Esophagus muscularis mucosa (tissue), 4 donors: ENCODE results near the gene LUC7L2. TPM values are rescaled to one million over a fixed set of nuclear protein-coding genes. Genes with fewer than 3 reads are reported as not detected.
"Not testable (repeated sequence)": the region's sequence is repeated elsewhere in the genome, so short reads cannot be mapped to it uniquely, and the experiment has no call there.

Experiments used
- DNase-seq: peaks from one replicate; pipeline ENCODE4 v3.0.0-alpha.2; 2017; ENCODE audit errors: extremely low spot score
- H3K27ac ChIP-seq, 4 donors: fragments of 200-600 bp; sonication (generic); replicated peaks in 1 of 4; 1 replicate in 3 of 4; 2 replicates in 1 of 4; pipeline ENCODE4 v1.5.1; 2016 to 2019; ENCODE audit warnings: mild to moderate bottlenecking in 1 of 4
- H3K27me3 ChIP-seq, 4 donors: fragments of 200-600 bp; sonication (generic); one replicate each; pipeline versions ENCODE4 v1.5.1 to v1.6.0; 2016 to 2019
- H3K36me3 ChIP-seq, 4 donors: fragments of 200-600 bp; sonication (generic); one replicate each; pipeline ENCODE4 v1.5.1; 2016 to 2019
- H3K4me1 ChIP-seq, 4 donors: fragments of 200-600 bp; sonication (generic); one replicate each; pipeline ENCODE4 v1.5.1; 2016 to 2019
- H3K4me3 ChIP-seq, 4 donors: fragments of 200-600 bp; sonication (generic); 1 replicate in 2 of 4; 2 replicates in 2 of 4; pipeline ENCODE4 v1.5.1; 2016 to 2019; ENCODE audit warnings: mild to moderate bottlenecking in 4 of 4, moderate library complexity in 1 of 4
- H3K9me3 ChIP-seq, 4 donors: fragments of 200-600 bp; sonication (generic); 1 replicate in 3 of 4; 2 replicates in 1 of 4; pipeline ENCODE4 v1.5.1; 2016 to 2019
- CTCF ChIP-seq, 3 experiments: fragments of 200-600 bp in 2 of 3; fragments of 450-650 bp in 1 of 3; sonication (generic) in 2 of 3; IDR thresholded peaks; one replicate each; pipeline ENCODE4 v1.5.1; 2017 to 2019; ENCODE audit warnings: antibody characterized with exemption in 3 of 3, mild to moderate bottlenecking in 2 of 3, moderate library complexity in 1 of 3
- EP300 ChIP-seq: sonication (generic); formaldehyde crosslinking; IDR thresholded peaks from one replicate; pipeline ENCODE4 v1.6.1; 2017; ENCODE audit warnings: antibody characterized with exemption
- POLR2A ChIP-seq: fragments of 450-650 bp; IDR thresholded peaks from one replicate; pipeline ENCODE4 v1.6.1; 2017; ENCODE audit warnings: antibody characterized with exemption, moderate library complexity, mild to moderate bottlenecking, low read depth
- POLR2AphosphoS5 ChIP-seq, 2 donors: sonication (generic); formaldehyde crosslinking; IDR thresholded peaks; one replicate each; pipeline ENCODE4 v1.6.1; 2017; ENCODE audit warnings: antibody characterized with exemption in 2 of 2
- WGBS: methylation state at CpG from one replicate; pipeline ENCODE4 v1.1.5; 2018; 5-methylcytosine and 5-hydroxymethylcytosine counted together
- intact Hi-C: fragments of 100-400 bp; cut with DNase I; formaldehyde crosslinking; loops from one replicate; pipeline ENCODE4 v1.15.1; 2023
- total RNA-seq, 4 donors: library from RNA; depleted of rRNA; stranded (reverse); fragments of >200 nt; gene quantifications; one replicate each; pipeline versions ENCODE4 v1.1.0 to v1.2.1, GENCODE V29; 2016

LUC7L2 gene
- total RNA-seq, 4 donors from 2014 or later: 56.0 to 63.7 (median 58.3) TPM

DNA sequence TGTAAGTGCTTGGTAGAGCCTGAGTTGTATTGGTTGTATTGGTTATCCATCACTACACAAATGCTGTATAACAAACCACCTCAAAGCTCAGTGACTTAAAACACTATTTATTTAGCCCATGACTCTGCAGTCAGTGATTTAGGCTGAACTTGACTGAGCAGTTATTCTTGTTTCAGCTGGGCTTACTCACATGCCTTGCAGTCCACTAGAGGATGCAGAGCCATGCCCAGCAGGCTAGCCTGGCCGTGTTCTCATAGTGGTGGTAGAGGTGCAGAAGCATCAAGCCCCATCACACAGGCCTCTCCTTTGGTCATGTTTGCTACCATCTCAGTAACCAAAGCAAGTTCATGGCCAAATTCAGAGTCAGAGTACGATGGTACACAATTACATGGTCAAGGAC is 43.9 kb downstream of the LUC7L2 start:
- no peak overlapping the region for H3K4me3 ChIP-seq
- H3K27me3 ChIP-seq: no peaks in the 10 kb centered on the region
- 98% methylated on average over 2 of the region's 2 CpGs for WGBS
- H3K9me3 ChIP-seq: no peaks in the 10 kb centered on the region
- H3K36me3 ChIP-seq: peaks cover 52 to 100% (median 87%) of the 10 kb centered on the region in 4 donors
- DNase-seq: no peak
- TF ChIP-seq CTCF (IDR thresholded peaks at IDR 0.05) (no peak), EP300 (no peak), POLR2A (no peak), POLR2AphosphoS5 (IDR thresholded peaks at IDR 0.05) (no peak)
- intact Hi-C loops: no loop called here
- no peaks in the 10 kb centered on the region for H3K4me1 ChIP-seq
- H3K27ac ChIP-seq: no peak overlapping the region

- peaks cover 38 to 99% (median 87%) of the 10 kb centered on the region in 4 donors for H3K36me3 ChIP-seq
- 95% methylated on average over 1 of the region's 1 CpG for WGBS
- H3K9me3 ChIP-seq: no peaks in the 10 kb centered on the region
- intact Hi-C loops: no loop called here
- H3K4me3 ChIP-seq: no peak overlapping the region
- no peak overlapping the region for H3K27ac ChIP-seq
- H3K27me3 ChIP-seq: no peaks in the 10 kb centered on the region
- DNase-seq: no peak
- no peak for TF ChIP-seq EP300
- TF ChIP-seq POLR2A: no peak
- H3K4me1 ChIP-seq: no peaks in the 10 kb centered on the region
Observed at GRCh38 chr7:139407555-139407954, 47.9 kb downstream of the LUC7L2 start.

DNA sequence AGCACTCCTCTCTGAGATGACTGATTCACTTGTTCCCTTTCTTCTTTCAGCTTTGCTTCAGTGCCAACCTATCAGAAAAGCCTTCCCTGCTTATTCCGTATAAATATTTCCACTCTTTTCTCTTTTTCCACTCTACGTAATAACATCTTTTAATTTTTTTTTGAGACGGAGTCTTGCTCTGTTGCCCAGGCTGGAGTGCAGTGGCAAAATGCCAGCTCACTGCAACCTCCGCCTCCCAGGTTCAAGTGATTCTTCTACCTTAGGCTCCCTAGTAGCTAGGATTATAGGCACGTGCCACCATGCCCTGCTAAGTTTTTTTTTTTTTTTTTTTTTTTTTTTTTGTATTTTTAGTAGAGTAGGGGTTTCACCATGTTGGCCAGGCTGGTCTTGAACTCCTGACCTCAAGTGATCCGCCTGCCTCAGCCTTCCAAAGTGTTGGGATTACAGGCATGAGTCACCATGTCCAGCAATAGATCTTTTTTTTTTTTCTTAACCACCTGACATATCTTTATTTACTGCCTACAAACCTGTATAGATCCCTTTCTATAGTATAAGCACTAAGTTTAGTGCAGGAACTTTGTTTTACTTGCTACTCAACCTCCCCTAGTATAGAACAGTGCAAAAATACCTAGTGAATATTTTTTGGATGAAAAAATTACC is 55.2 kb downstream of the LUC7L2 start:
- H3K4me3 ChIP-seq, DNase-seq, H3K4me1 ChIP-seq, intact Hi-C loops, H3K9me3 ChIP-seq, H3K27me3 ChIP-seq, H3K27ac ChIP-seq: not testable (repeated sequence)
- peaks cover 28 to 98% (median 84%) of the 10 kb centered on the region in 4 donors for H3K36me3 ChIP-seq
- 88% methylated on average over 6 of the region's 6 CpGs for WGBS

DNA sequence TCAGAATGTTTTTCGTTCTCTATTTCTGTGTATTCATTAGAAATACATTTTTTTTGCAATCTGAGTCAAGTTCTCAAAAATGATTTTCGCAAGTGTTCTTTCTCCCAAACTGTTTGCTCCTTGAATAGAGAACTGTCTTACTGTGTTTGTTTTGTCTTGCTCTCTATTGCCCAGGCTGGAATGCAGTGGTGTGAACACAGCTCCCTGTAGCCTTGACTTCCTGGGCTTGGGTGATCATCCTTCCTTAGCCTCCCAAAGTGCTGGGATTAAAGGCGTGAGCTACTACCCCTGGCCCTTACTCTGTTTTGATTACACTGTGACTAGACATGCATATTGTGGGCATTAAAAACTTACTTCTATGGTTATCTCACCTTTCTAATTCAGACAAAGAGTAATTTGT is 56.7 kb downstream of the LUC7L2 start:
- peaks cover 0 to 4% (median 2%) of the 10 kb centered on the region in 4 donors for H3K4me1 ChIP-seq
- H3K27me3 ChIP-seq: no peaks in the 10 kb centered on the region
- DNase-seq: no peak
- no peak for TF ChIP-seq CTCF (IDR thresholded peaks at IDR 0.05)
- no peak for TF ChIP-seq EP300
- TF ChIP-seq POLR2AphosphoS5 (IDR thresholded peaks at IDR 0.05): no peak
- no peak for TF ChIP-seq POLR2A
- intact Hi-C loops: no loop called here
- H3K36me3 ChIP-seq: peaks cover 28 to 96% (median 76%) of the 10 kb centered on the region in 4 donors
- H3K4me3 ChIP-seq: no peak overlapping the region
- H3K27ac ChIP-seq: no peak overlapping the region
- 94% methylated on average over 3 of the region's 3 CpGs for WGBS
- H3K9me3 ChIP-seq: no peaks in the 10 kb centered on the region

DNA sequence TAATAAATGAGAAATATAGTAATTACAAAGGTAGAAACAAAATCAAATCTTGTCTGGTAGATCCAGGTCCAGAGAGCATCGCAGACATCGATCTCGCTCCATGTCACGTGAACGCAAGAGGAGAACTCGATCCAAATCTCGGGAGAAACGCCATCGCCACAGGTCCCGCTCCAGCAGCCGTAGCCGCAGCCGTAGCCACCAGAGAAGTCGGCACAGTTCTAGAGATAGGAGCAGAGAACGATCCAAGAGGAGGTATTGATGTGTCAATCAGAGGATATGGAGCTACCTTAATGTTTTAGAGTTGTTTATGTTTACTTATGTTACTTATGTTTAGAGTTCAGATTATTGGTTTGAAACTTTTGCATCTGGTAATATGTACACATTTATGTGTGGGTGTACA is 57.8 kb downstream of the LUC7L2 start:
- Histone ChIP-seq H3K4me3 (no peak overlapping the region), H3K4me1 (peaks cover 5 to 14% (median 12%) of the 10 kb centered on the region in 4 donors), H3K27me3 (no peaks in the 10 kb centered on the region), H3K9me3 (no peaks in the 10 kb centered on the region), H3K36me3 (peaks cover 28 to 97% (median 72%) of the 10 kb centered on the region in 4 donors), H3K27ac (no peak overlapping the region)
- intact Hi-C loops: no loop called here
- DNase-seq: no peak
- WGBS: 95% methylated on average over 15 of the region's 15 CpGs
- no peak for TF ChIP-seq CTCF (IDR thresholded peaks at IDR 0.05)
- TF ChIP-seq POLR2AphosphoS5 (IDR thresholded peaks at IDR 0.05): no peak
- TF ChIP-seq EP300: no peak
- no peak for TF ChIP-seq POLR2A

DNA sequence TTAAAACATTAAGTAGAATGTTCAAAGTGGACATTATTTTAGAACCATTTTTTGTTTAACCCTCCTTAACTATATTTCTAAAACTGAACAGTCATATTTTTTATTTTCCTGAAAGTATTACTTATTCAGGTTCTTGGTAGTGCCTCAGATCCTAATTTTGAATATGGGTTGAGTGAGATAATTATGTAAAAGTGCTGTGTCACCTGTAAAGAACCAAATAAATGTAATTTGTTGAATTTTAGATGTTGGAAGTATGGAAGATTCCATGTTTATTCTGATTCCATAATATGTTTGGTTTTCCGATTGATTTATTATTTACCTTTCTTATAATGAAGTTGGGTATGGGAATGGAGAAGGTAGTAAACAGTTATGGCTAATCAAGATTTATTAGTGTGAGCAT is 61.4 kb downstream of the LUC7L2 start:
- DNase-seq: no peak
- Histone ChIP-seq H3K4me3 (no peak overlapping the region), H3K4me1 (peaks cover 6 to 28% (median 23%) of the 10 kb centered on the region in 4 donors), H3K9me3 (no peaks in the 10 kb centered on the region), H3K27me3 (no peaks in the 10 kb centered on the region), H3K36me3 (peaks cover 23 to 79% (median 53%) of the 10 kb centered on the region in 4 donors), H3K27ac (peak overlapping the region in 3 of 4 donors; percentile 9 to 70 (median 62))
- intact Hi-C loops: no loop called here
- 54% methylated on average over 1 of the region's 1 CpG for WGBS
- TF ChIP-seq CTCF (IDR thresholded peaks at IDR 0.05) (no peak), POLR2AphosphoS5 (IDR thresholded peaks at IDR 0.05) (no peak), EP300 (no peak), POLR2A (no peak)
